COLO668 (cell line): ENCODE measurements around the gene ISX.
"Not testable (repeated sequence)": the region's sequence is repeated elsewhere in the genome, so short reads cannot be mapped to it uniquely, and the experiment has no call there.

Experiments used
- DNase-seq: peaks from one replicate; lab custom pipeline; 2025; ENCODE audit not compliant: unreplicated experiment; lab: John Stamatoyannopoulos, UW

ISX gene

GRCh38 chr22:35065796-35066218 lies at the start of gene ISX:
Gene ISX (plus strand): TSS chr22:35066158. CDS start chr22:35067088, 930 bp downstream.
- no peak for DNase-seq

- DNase-seq: no peak
Observed at GRCh38 chr22:35016909-35017308, 49.0 kb upstream of the ISX start.

- no peak for DNase-seq
Observed at GRCh38 chr22:35018995-35019394, 47.0 kb upstream of the ISX start.

- no peak for DNase-seq
Observed at GRCh38 chr22:35020517-35020916, 45.4 kb upstream of the ISX start.

- peak; percentile 21 for DNase-seq
Observed at GRCh38 chr22:35021161-35021560, 44.8 kb upstream of the ISX start.

- DNase-seq: no peak
Observed at GRCh38 chr22:35022291-35022690, 43.7 kb upstream of the ISX start.

- peak; percentile 67 for DNase-seq
Observed at GRCh38 chr22:35023692-35024363, 42.1 kb upstream of the ISX start.

- DNase-seq: no peak
Observed at GRCh38 chr22:35024364-35024692, 41.6 kb upstream of the ISX start.

GRCh38 chr22:35030112-35030511 lies 35.8 kb upstream of the ISX start:
- not testable (repeated sequence) for DNase-seq

GRCh38 chr22:35032571-35032970 lies 33.4 kb upstream of the ISX start:
- no peak for DNase-seq

GRCh38 chr22:35033635-35034296 lies 32.2 kb upstream of the ISX start:
- DNase-seq: no peak

GRCh38 chr22:35034963-35035362 lies 31.0 kb upstream of the ISX start:
- DNase-seq: no peak

- DNase-seq: no peak
Observed at GRCh38 chr22:35037089-35037488, 28.9 kb upstream of the ISX start.

GRCh38 chr22:35039625-35040024 lies 26.3 kb upstream of the ISX start:
- no peak for DNase-seq

- DNase-seq: no peak
Observed at GRCh38 chr22:35043252-35043933, 22.6 kb upstream of the ISX start.

GRCh38 chr22:35043934-35044319 lies 22.0 kb upstream of the ISX start:
- DNase-seq: no peak

GRCh38 chr22:35044607-35045390 lies 21.2 kb upstream of the ISX start:
- no peak for DNase-seq

- DNase-seq: no peak
Observed at GRCh38 chr22:35045451-35045850, 20.5 kb upstream of the ISX start.

- no peak for DNase-seq
Observed at GRCh38 chr22:35046744-35047462, 19.1 kb upstream of the ISX start.

GRCh38 chr22:35050038-35050437 lies 15.9 kb upstream of the ISX start:
- DNase-seq: not testable (repeated sequence)

- DNase-seq: no peak
Observed at GRCh38 chr22:35051013-35051535, 14.9 kb upstream of the ISX start.
